Caco-2 (cell line): ENCODE data around the gene SPATC1L. TPM values are rescaled to one million over a fixed set of nuclear protein-coding genes. Genes with fewer than 3 reads are reported as not detected.

Experiments
- BruUV-seq: library from RNA; stranded (reverse); fragments of 400-500 nt; replicated peaks from 2 replicates; lab custom pipeline; 2021; lab: Mats Ljungman, UMichigan
- CTCF ChIA-PET: fragments of 300-600 bp; sonication (Branson Sonifier 250); formaldehyde crosslinking; loops from one replicate; lab custom pipeline; 2022; ENCODE audit warnings: antibody characterized with exemption; lab: Charles Lee
- POLR2A ChIA-PET: fragments of 300-600 bp; sonication (Branson Sonifier 250); formaldehyde crosslinking; loops from one replicate; lab custom pipeline; 2022; ENCODE audit warnings: antibody characterized with exemption; lab: Charles Lee
- DNase-seq, 2 experiments: peaks; one replicate each; pipeline versions ENCODE4 v3.0.0 to v3.0.0-alpha.2; 2020 to 2022
- H3K27me3 ChIP-seq: replicated peaks from 2 replicates; pipeline ENCODE4 v1.6.0; 2011; ENCODE audit warnings: low read length; ENCODE audit not compliant: control insufficient read depth, insufficient read depth
- H3K36me3 ChIP-seq: 2 replicates; pipeline ENCODE4 v1.5.1; 2011; ENCODE audit warnings: low read length; ENCODE audit not compliant: control insufficient read depth, insufficient read depth
- H3K4me1 ChIP-seq: fragments of 250-450 bp; sonication (Bioruptor Pico); 2 replicates; pipeline ENCODE4 v1.5.1; 2020; ENCODE audit warnings: mild to moderate bottlenecking
- H3K4me3 ChIP-seq: 2 replicates; pipeline ENCODE4 v1.5.1; 2011; ENCODE audit warnings: low read depth, mild to moderate bottlenecking, control low read depth, low read length
- H3K9me3 ChIP-seq: fragments of 250-450 bp; sonication (Bioruptor Pico); 2 replicates; pipeline ENCODE4 v1.5.1; 2020; ENCODE audit warnings: mild to moderate bottlenecking, moderate library complexity
- H3K27ac Mint-ChIP-seq: one replicate; pipeline ENCODE4 v1.8.0; 2022; ENCODE audit warnings: mixed read lengths; ENCODE audit not compliant: unreplicated experiment
- H3K27me3 Mint-ChIP-seq: one replicate; pipeline ENCODE4 v1.8.0; 2022; ENCODE audit warnings: mixed read lengths; ENCODE audit not compliant: insufficient read depth, unreplicated experiment
- H3K36me3 Mint-ChIP-seq: one replicate; pipeline ENCODE4 v1.8.0; 2022; ENCODE audit warnings: mild to moderate bottlenecking, mixed read lengths; ENCODE audit not compliant: insufficient read depth, unreplicated experiment
- H3K4me1 Mint-ChIP-seq: one replicate; pipeline ENCODE4 v1.8.0; 2022; ENCODE audit warnings: low read depth, mixed read lengths; ENCODE audit not compliant: unreplicated experiment
- H3K4me3 Mint-ChIP-seq: one replicate; pipeline ENCODE4 v1.8.0; 2022; ENCODE audit warnings: mild to moderate bottlenecking, moderate library complexity, mixed read lengths; ENCODE audit not compliant: unreplicated experiment
- H3K9me3 Mint-ChIP-seq: one replicate; pipeline ENCODE4 v1.8.0; 2022; ENCODE audit warnings: mixed read lengths; ENCODE audit not compliant: unreplicated experiment
- CTCF ChIP-seq, 2 experiments: fragments of 200-600 bp in 1 of 2; IDR thresholded peaks; 1 replicate in 1 of 2; 2 replicates in 1 of 2; pipeline versions ENCODE4 v1.5.1 to v1.8.0; 2011 to 2022; ENCODE audit warnings: antibody characterized with exemption in 1 of 2, control low read depth in 1 of 2, inconsistent platforms in 1 of 2, low read depth in 1 of 2, low read length in 1 of 2, mild to moderate bottlenecking in 1 of 2, moderate library complexity in 1 of 2; ENCODE audit not compliant: insufficient read depth in 1 of 2, severe bottlenecking in 1 of 2, unreplicated experiment in 1 of 2
- intact Hi-C: fragments of 100-400 bp; cut with micrococcal nuclease; formaldehyde crosslinking; loops from one replicate; pipeline ENCODE4 v1.10.0; 2022; ENCODE audit not compliant: unreplicated experiment
- total RNA-seq: library from RNA; stranded (reverse); gene quantifications from 2 replicates; pipeline ENCODE4 v1.2.3, GENCODE V29; 2022

Gene SPATC1L
- total RNA-seq, 1 experiment from 2014 or later: 3.1 TPM

- Mint-ChIP-seq H3K4me3 (no peak overlapping the region), H3K36me3 (peaks cover 38% of the 10 kb centered on the region), H3K27me3 (no peaks in the 10 kb centered on the region), H3K9me3 (no peaks in the 10 kb centered on the region), H3K27ac (no peak overlapping the region), H3K4me1 (no peaks in the 10 kb centered on the region)
- Histone ChIP-seq H3K27me3 (no peaks in the 10 kb centered on the region), H3K9me3 (no peaks in the 10 kb centered on the region), H3K4me1 (no peaks in the 10 kb centered on the region), H3K36me3 (no peaks in the 10 kb centered on the region; the same call in 1 of the 2 replicates), H3K4me3 (no peak overlapping the region)
- ChIA-PET POLR2A (no interaction called here), CTCF (no interaction called here)
- intact Hi-C loops: no loop called here
- no TSS peak for BruUV-seq
- DNase-seq: no peak
- TF ChIP-seq CTCF (IDR thresholded peaks at IDR 0.05; ENCODE audit: insufficient read depth in 1 of 2, low read depth in 1 of 2, low read length in 1 of 2, severe bottlenecking in 1 of 2, unreplicated experiment in 1 of 2): no peak
These were observed 32.0 kb upstream of the SPATC1L start for GRCh38 chr21:46216132-46216747.

- H3K9me3 Mint-ChIP-seq: no peaks in the 10 kb centered on the region
- DNase-seq: no peak
- H3K27me3 Mint-ChIP-seq: no peaks in the 10 kb centered on the region
- peaks cover 2% of the 10 kb centered on the region for H3K36me3 ChIP-seq
- no TSS peak for BruUV-seq
- H3K4me3 Mint-ChIP-seq: no peak overlapping the region
- no peaks in the 10 kb centered on the region for H3K27me3 ChIP-seq
- H3K9me3 ChIP-seq: no peaks in the 10 kb centered on the region
- peaks cover 36% of the 10 kb centered on the region for H3K36me3 Mint-ChIP-seq
- no peaks in the 10 kb centered on the region for H3K4me1 ChIP-seq
- no peak overlapping the region for H3K4me3 ChIP-seq
- ChIA-PET POLR2A (no interaction called here), CTCF (no interaction called here)
- no peak overlapping the region for H3K27ac Mint-ChIP-seq
- no peaks in the 10 kb centered on the region for H3K4me1 Mint-ChIP-seq
- no peak for TF ChIP-seq CTCF (IDR thresholded peaks at IDR 0.05; ENCODE audit: insufficient read depth in 1 of 2, low read depth in 1 of 2, low read length in 1 of 2, severe bottlenecking in 1 of 2, unreplicated experiment in 1 of 2)
- intact Hi-C loops: no loop called here
These were observed 31.3 kb upstream of the SPATC1L start for GRCh38 chr21:46215436-46216131.

- H3K4me1 ChIP-seq: no peaks in the 10 kb centered on the region
- H3K4me3 ChIP-seq: no peak overlapping the region
- H3K27ac Mint-ChIP-seq: no peak overlapping the region
- H3K4me1 Mint-ChIP-seq: no peaks in the 10 kb centered on the region
- DNase-seq: no peak
- ChIA-PET POLR2A (no interaction called here), CTCF (no interaction called here)
- no peaks in the 10 kb centered on the region for H3K27me3 Mint-ChIP-seq
- intact Hi-C loops: no loop called here
- H3K9me3 ChIP-seq: no peaks in the 10 kb centered on the region
- no peak for TF ChIP-seq CTCF (IDR thresholded peaks at IDR 0.05; ENCODE audit: insufficient read depth in 1 of 2, low read depth in 1 of 2, low read length in 1 of 2, severe bottlenecking in 1 of 2, unreplicated experiment in 1 of 2)
- H3K27me3 ChIP-seq: no peaks in the 10 kb centered on the region
- H3K9me3 Mint-ChIP-seq: no peaks in the 10 kb centered on the region
- BruUV-seq: no TSS peak
- no peak overlapping the region for H3K4me3 Mint-ChIP-seq
- peaks cover 38% of the 10 kb centered on the region for H3K36me3 Mint-ChIP-seq
- H3K36me3 ChIP-seq: peaks cover 3% of the 10 kb centered on the region
These were observed 30.4 kb upstream of the SPATC1L start for GRCh38 chr21:46214478-46215340.
